Activated T-helper 2 cell treated with anti-CD3 and anti-CD28 coated beads, Interferon-gamma antibody, Interleukin-2, Interleukin-4, amounts not matched to agents 10 μg/mL and 5 μg/mL and 100 μg/mL, durations not matched to agents 14 hours and 24 hours and 36 hours (primary cell): ENCODE data around the gene GPD1. TPM values are rescaled to one million over a fixed set of nuclear protein-coding genes. Genes with fewer than 3 reads are reported as not detected.

Experiments
- DNase-seq: peaks from one replicate; pipeline ENCODE4 v3.0.0; 2021; ENCODE audit warnings: low spot score
- H3K27ac Mint-ChIP-seq: one replicate; pipeline ENCODE4 v1.8.0; 2021; ENCODE audit warnings: mixed read lengths
- H3K27me3 Mint-ChIP-seq: one replicate; pipeline ENCODE4 v1.8.0; 2021; ENCODE audit warnings: low read depth, mixed read lengths
- H3K36me3 Mint-ChIP-seq: one replicate; pipeline ENCODE4 v1.8.0; 2021; ENCODE audit warnings: low read depth, mixed read lengths
- H3K4me1 Mint-ChIP-seq: one replicate; pipeline ENCODE4 v1.8.0; 2021; ENCODE audit warnings: low read depth, mixed read lengths
- H3K4me3 Mint-ChIP-seq: one replicate; pipeline ENCODE4 v1.8.0; 2021; ENCODE audit warnings: low read depth, mild to moderate bottlenecking, moderate library complexity, mixed read lengths
- H3K9me3 Mint-ChIP-seq: one replicate; pipeline ENCODE4 v1.8.0; 2021; ENCODE audit warnings: mixed read lengths
- intact Hi-C: fragments of 100-400 bp; cut with micrococcal nuclease; formaldehyde crosslinking; loops from one replicate; pipeline ENCODE4 v1.15.1; 2023
- total RNA-seq: library from RNA; stranded (reverse); gene quantifications from 2 replicates; pipeline ENCODE4 v1.2.3, GENCODE V29; 2022

GPD1 gene
- total RNA-seq, 1 donor from 2014 or later = 0.87 TPM

- peaks cover 64% of the 10 kb centered on the region for H3K36me3 Mint-ChIP-seq
- no peaks in the 10 kb centered on the region for H3K9me3 Mint-ChIP-seq
- H3K27ac Mint-ChIP-seq = no peak overlapping the region
- intact Hi-C loops = loop anchor here (2.0 to 5.0 kb wide), 2 partner anchors 77 to 313 kb away; partner anchors contain the start of genes CERS5 and LARP4
- H3K4me3 Mint-ChIP-seq = no peak overlapping the region
- DNase-seq = no peak
- H3K27me3 Mint-ChIP-seq = no peaks in the 10 kb centered on the region
- peaks cover 26% of the 10 kb centered on the region for H3K4me1 Mint-ChIP-seq
These were observed 14.1 kb upstream of the GPD1 start for GRCh38 chr12:50089730-50090129.

- Mint-ChIP-seq H3K27ac (no peak overlapping the region), H3K9me3 (no peaks in the 10 kb centered on the region), H3K4me1 (peaks cover 26% of the 10 kb centered on the region), H3K27me3 (no peaks in the 10 kb centered on the region), H3K36me3 (peaks cover 70% of the 10 kb centered on the region), H3K4me3 (no peak overlapping the region)
- intact Hi-C loops = no loop called here
- no peak for DNase-seq
These were observed 13.4 kb upstream of the GPD1 start for GRCh38 chr12:50090391-50090790.

- no peak for DNase-seq
- no peak overlapping the region for H3K27ac Mint-ChIP-seq
- intact Hi-C loops = no loop called here
- H3K4me3 Mint-ChIP-seq = no peak overlapping the region
- peaks cover 80% of the 10 kb centered on the region for H3K36me3 Mint-ChIP-seq
- H3K27me3 Mint-ChIP-seq = no peaks in the 10 kb centered on the region
- H3K9me3 Mint-ChIP-seq = no peaks in the 10 kb centered on the region
- peaks cover 2% of the 10 kb centered on the region for H3K4me1 Mint-ChIP-seq
These were observed 5.9 kb upstream of the GPD1 start for GRCh38 chr12:50097952-50098351.

- Mint-ChIP-seq H3K36me3 (peaks cover 70% of the 10 kb centered on the region), H3K9me3 (no peaks in the 10 kb centered on the region), H3K27ac (no peak overlapping the region), H3K27me3 (no peaks in the 10 kb centered on the region), H3K4me1 (peaks cover 3% of the 10 kb centered on the region), H3K4me3 (no peak overlapping the region)
- intact Hi-C loops = no loop called here
- DNase-seq = no peak
These were observed 4.4 kb upstream of the GPD1 start for GRCh38 chr12:50099302-50100008.

- Mint-ChIP-seq H3K9me3 (no peaks in the 10 kb centered on the region), H3K4me1 (peaks cover 3% of the 10 kb centered on the region), H3K4me3 (no peak overlapping the region), H3K27me3 (no peaks in the 10 kb centered on the region), H3K27ac (no peak overlapping the region), H3K36me3 (peaks cover 59% of the 10 kb centered on the region)
- intact Hi-C loops = no loop called here
- no peak for DNase-seq
These were observed 3.2 kb upstream of the GPD1 start for GRCh38 chr12:50100561-50100960.

GRCh38 chr12:50101663-50102062 is 2.1 kb upstream of the GPD1 start:
- Mint-ChIP-seq H3K27ac (no peak overlapping the region), H3K9me3 (no peaks in the 10 kb centered on the region), H3K4me3 (no peak overlapping the region), H3K36me3 (peaks cover 48% of the 10 kb centered on the region), H3K4me1 (peaks cover 3% of the 10 kb centered on the region), H3K27me3 (no peaks in the 10 kb centered on the region)
- intact Hi-C loops = no loop called here
- DNase-seq = no peak

GRCh38 chr12:50102131-50102531 is 1.7 kb upstream of the GPD1 start:
- H3K27ac Mint-ChIP-seq = no peak overlapping the region
- no peaks in the 10 kb centered on the region for H3K9me3 Mint-ChIP-seq
- H3K4me3 Mint-ChIP-seq = no peak overlapping the region
- no peak for DNase-seq
- no peaks in the 10 kb centered on the region for H3K27me3 Mint-ChIP-seq
- intact Hi-C loops = no loop called here
- peaks cover 44% of the 10 kb centered on the region for H3K36me3 Mint-ChIP-seq
- peaks cover 3% of the 10 kb centered on the region for H3K4me1 Mint-ChIP-seq

- Mint-ChIP-seq H3K27me3 (no peaks in the 10 kb centered on the region), H3K4me3 (no peak overlapping the region), H3K36me3 (peaks cover 37% of the 10 kb centered on the region), H3K27ac (no peak overlapping the region), H3K9me3 (no peaks in the 10 kb centered on the region), H3K4me1 (peaks cover 3% of the 10 kb centered on the region)
- DNase-seq = no peak
- intact Hi-C loops = no loop called here
These were observed 1.0 kb upstream of the GPD1 start for GRCh38 chr12:50102646-50103309.

- H3K9me3 Mint-ChIP-seq = no peaks in the 10 kb centered on the region
- DNase-seq = no peak
- intact Hi-C loops = no loop called here
- peaks cover 4% of the 10 kb centered on the region for H3K4me1 Mint-ChIP-seq
- H3K36me3 Mint-ChIP-seq = peaks cover 32% of the 10 kb centered on the region
- H3K27ac Mint-ChIP-seq = no peak overlapping the region
- no peak overlapping the region for H3K4me3 Mint-ChIP-seq
- no peaks in the 10 kb centered on the region for H3K27me3 Mint-ChIP-seq
These were observed 457 bp upstream of the GPD1 start for GRCh38 chr12:50103351-50103750.

GRCh38 chr12:50104417-50105366 is 884 bp downstream of the GPD1 start:
- peaks cover 5% of the 10 kb centered on the region for H3K4me1 Mint-ChIP-seq
- intact Hi-C loops = no loop called here
- H3K27me3 Mint-ChIP-seq = no peaks in the 10 kb centered on the region
- no peak overlapping the region for H3K4me3 Mint-ChIP-seq
- no peaks in the 10 kb centered on the region for H3K9me3 Mint-ChIP-seq
- no peak overlapping the region for H3K27ac Mint-ChIP-seq
- no peak for DNase-seq
- H3K36me3 Mint-ChIP-seq = peaks cover 18% of the 10 kb centered on the region

- Mint-ChIP-seq H3K9me3 (no peaks in the 10 kb centered on the region), H3K4me3 (no peak overlapping the region), H3K27me3 (no peaks in the 10 kb centered on the region), H3K4me1 (peaks cover 12% of the 10 kb centered on the region), H3K36me3 (peaks cover 8% of the 10 kb centered on the region), H3K27ac (no peak overlapping the region)
- DNase-seq = no peak
- intact Hi-C loops = no loop called here
These were observed 2.2 kb downstream of the GPD1 start for GRCh38 chr12:50105913-50106450.

GRCh38 chr12:50106907-50107306 is 3.1 kb downstream of the GPD1 start:
- Mint-ChIP-seq H3K4me3 (no peak overlapping the region), H3K4me1 (peaks cover 16% of the 10 kb centered on the region), H3K9me3 (no peaks in the 10 kb centered on the region), H3K27ac (no peak overlapping the region), H3K36me3 (peaks cover 2% of the 10 kb centered on the region), H3K27me3 (no peaks in the 10 kb centered on the region)
- intact Hi-C loops = no loop called here
- no peak for DNase-seq
